ENCODE data around the gene SERINC1.

SERINC1 gene

DNA sequence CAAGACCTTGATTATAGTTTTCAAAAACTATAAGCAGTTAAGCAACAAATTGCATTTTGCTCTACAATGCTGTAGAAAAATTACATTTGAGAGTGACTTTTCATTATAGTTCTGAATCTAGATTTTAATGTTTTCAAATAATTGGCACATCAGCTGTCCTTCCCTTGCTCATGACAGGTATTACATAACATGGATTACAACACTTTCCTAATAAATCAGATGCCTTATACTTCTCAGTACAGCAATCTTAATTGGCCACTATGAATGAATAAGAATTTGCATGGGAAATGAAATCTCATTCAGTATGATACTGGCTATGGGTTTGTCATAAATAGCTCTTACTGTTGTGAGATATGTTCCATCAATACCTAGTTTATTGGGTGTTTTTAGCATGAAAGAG, 42.3 kb downstream of the SERINC1 start:
- no peak overlapping the region for H2AK5ac ChIP-seq (ENCODE audit: low read depth, low read length)
- no peak overlapping the region for H3K9ac ChIP-seq (ENCODE audit: low read depth, low read length, poor library complexity)
- no peaks in the 10 kb centered on the region for H3K4me1 ChIP-seq (ENCODE audit: control insufficient read depth in 2 of 2, insufficient read depth in 1 of 2, low read depth in 1 of 2, low read length in 2 of 2)
- H3K9me3 ChIP-seq (replicated peaks in 1 of 2; ENCODE audit: control insufficient read depth in 2 of 2, insufficient read depth in 1 of 2, low read depth in 1 of 2, low read length in 2 of 2) = peaks cover 0 to 6% of the 10 kb centered on the region in 2 donors
- H4K91ac ChIP-seq (ENCODE audit: low read depth, low read length, poor library complexity) = no peak overlapping the region
- no peak for DNase-seq (ENCODE audit: low spot score)
- H2BK12ac ChIP-seq (ENCODE audit: low read length) = no peak overlapping the region
- no peak overlapping the region for H3K4me2 ChIP-seq (ENCODE audit: insufficient read depth, low read length, poor library complexity, severe bottlenecking)
- H2AFZ ChIP-seq (ENCODE audit: low read length) = no peak overlapping the region
- no peak overlapping the region for H2BK5ac ChIP-seq (ENCODE audit: low read length)
- H3K27me3 ChIP-seq (ENCODE audit: control insufficient read depth in 3 of 3, insufficient read depth in 3 of 3, low read depth in 1 of 3, low read length in 3 of 3) = no peaks in the 10 kb centered on the region
- no peak overlapping the region for H3K4ac ChIP-seq (ENCODE audit: low read length)
- no peak overlapping the region for H3K27ac ChIP-seq (replicated peaks; ENCODE audit: low read length)
- no peak overlapping the region for H3K14ac ChIP-seq (ENCODE audit: low read length)
- H3K36me3 ChIP-seq (replicated peaks in 1 of 2; ENCODE audit: control insufficient read depth in 2 of 2, insufficient read depth in 2 of 2, low read length in 2 of 2) = peaks cover 9 to 99% of the 10 kb centered on the region in 2 donors
- no peak overlapping the region for H2BK15ac ChIP-seq (ENCODE audit: low read length)
- no peak overlapping the region for H2BK120ac ChIP-seq (ENCODE audit: low read depth, low read length)
- H3K79me1 ChIP-seq (ENCODE audit: low read depth, low read length) = no peaks in the 10 kb centered on the region
- H3K18ac ChIP-seq (ENCODE audit: low read length) = no peak overlapping the region
- H4K8ac ChIP-seq (ENCODE audit: low read depth, low read length) = no peak overlapping the region
- no peak overlapping the region for H3K23ac ChIP-seq (ENCODE audit: low read depth, low read length, poor library complexity)
- H3K4me3 ChIP-seq (ENCODE audit: low read length in 2 of 2) = no peak overlapping the region

- Histone ChIP-seq H3K14ac (ENCODE audit: low read length) (no peak overlapping the region), H4K8ac (ENCODE audit: low read depth, low read length) (no peak overlapping the region), H3K9me3 (replicated peaks in 1 of 2; ENCODE audit: control insufficient read depth in 2 of 2, insufficient read depth in 1 of 2, low read depth in 1 of 2, low read length in 2 of 2) (peaks cover 0 to 6% of the 10 kb centered on the region in 2 donors), H3K4me2 (ENCODE audit: insufficient read depth, low read length, poor library complexity, severe bottlenecking) (no peak overlapping the region), H2BK15ac (ENCODE audit: low read length) (no peak overlapping the region), H2AFZ (ENCODE audit: low read length) (no peak overlapping the region), H3K27me3 (ENCODE audit: control insufficient read depth in 3 of 3, insufficient read depth in 3 of 3, low read depth in 1 of 3, low read length in 3 of 3) (no peaks in the 10 kb centered on the region), H2AK5ac (ENCODE audit: low read depth, low read length) (no peak overlapping the region), H4K91ac (ENCODE audit: low read depth, low read length, poor library complexity) (no peak overlapping the region), H3K27ac (replicated peaks; ENCODE audit: low read length) (no peak overlapping the region), H3K18ac (ENCODE audit: low read length) (no peak overlapping the region), H3K4me1 (ENCODE audit: control insufficient read depth in 2 of 2, insufficient read depth in 1 of 2, low read depth in 1 of 2, low read length in 2 of 2) (no peaks in the 10 kb centered on the region), H3K4ac (ENCODE audit: low read length) (no peak overlapping the region), H3K79me1 (ENCODE audit: low read depth, low read length) (no peaks in the 10 kb centered on the region), H2BK5ac (ENCODE audit: low read length) (no peak overlapping the region), H2BK120ac (ENCODE audit: low read depth, low read length) (no peak overlapping the region), H3K4me3 (ENCODE audit: low read length in 2 of 2) (no peak overlapping the region), H3K23ac (ENCODE audit: low read depth, low read length, poor library complexity) (no peak overlapping the region), H3K9ac (ENCODE audit: low read depth, low read length, poor library complexity) (no peak overlapping the region), H3K36me3 (replicated peaks in 1 of 2; ENCODE audit: control insufficient read depth in 2 of 2, insufficient read depth in 2 of 2, low read length in 2 of 2) (peaks cover 11 to 99% of the 10 kb centered on the region in 2 donors), H2BK12ac (ENCODE audit: low read length) (no peak overlapping the region)
- no CpG with 5 or more reads among the region's 1 CpG for WGBS, 2 donors (ENCODE audit: extremely low coverage in 2 of 2, insufficient read length in 2 of 2, insufficient replicate concordance in 1 of 2)
- no peak for DNase-seq (ENCODE audit: low spot score)
Observed at GRCh38 chr6:122428781-122429180, 42.8 kb downstream of the SERINC1 start.

- Histone ChIP-seq H3K4ac (ENCODE audit: low read length) (no peak overlapping the region), H3K4me3 (ENCODE audit: low read length in 2 of 2) (no peak overlapping the region), H3K27ac (replicated peaks; ENCODE audit: low read length) (no peak overlapping the region), H4K91ac (ENCODE audit: low read depth, low read length, poor library complexity) (no peak overlapping the region), H2BK5ac (ENCODE audit: low read length) (no peak overlapping the region), H3K27me3 (ENCODE audit: control insufficient read depth in 3 of 3, insufficient read depth in 3 of 3, low read depth in 1 of 3, low read length in 3 of 3) (no peaks in the 10 kb centered on the region), H2BK15ac (ENCODE audit: low read length) (no peak overlapping the region), H3K4me1 (ENCODE audit: control insufficient read depth in 2 of 2, insufficient read depth in 1 of 2, low read depth in 1 of 2, low read length in 2 of 2) (no peaks in the 10 kb centered on the region), H2AFZ (ENCODE audit: low read length) (no peak overlapping the region), H3K23ac (ENCODE audit: low read depth, low read length, poor library complexity) (no peak overlapping the region), H4K8ac (ENCODE audit: low read depth, low read length) (no peak overlapping the region), H3K4me2 (ENCODE audit: insufficient read depth, low read length, poor library complexity, severe bottlenecking) (no peak overlapping the region), H3K9ac (ENCODE audit: low read depth, low read length, poor library complexity) (no peak overlapping the region), H3K18ac (ENCODE audit: low read length) (no peak overlapping the region), H3K36me3 (replicated peaks in 1 of 2; ENCODE audit: control insufficient read depth in 2 of 2, insufficient read depth in 2 of 2, low read length in 2 of 2) (peaks cover 10 to 99% of the 10 kb centered on the region in 2 donors), H3K9me3 (replicated peaks in 1 of 2; ENCODE audit: control insufficient read depth in 2 of 2, insufficient read depth in 1 of 2, low read depth in 1 of 2, low read length in 2 of 2) (peaks cover 0 to 6% of the 10 kb centered on the region in 2 donors), H3K14ac (ENCODE audit: low read length) (no peak overlapping the region), H3K79me1 (ENCODE audit: low read depth, low read length) (no peaks in the 10 kb centered on the region), H2BK120ac (ENCODE audit: low read depth, low read length) (no peak overlapping the region), H2BK12ac (ENCODE audit: low read length) (no peak overlapping the region), H2AK5ac (ENCODE audit: low read depth, low read length) (no peak overlapping the region)
- DNase-seq (ENCODE audit: low spot score) = no peak
- WGBS, 2 donors (ENCODE audit: extremely low coverage in 2 of 2, insufficient read length in 2 of 2, insufficient replicate concordance in 1 of 2) = no CpG with 5 or more reads among the region's 3 CpGs
Observed at GRCh38 chr6:122426597-122426996, 45.0 kb downstream of the SERINC1 start.

- H2BK15ac ChIP-seq (ENCODE audit: low read length) = no peak overlapping the region
- H3K36me3 ChIP-seq (replicated peaks in 1 of 2; ENCODE audit: control insufficient read depth in 2 of 2, insufficient read depth in 2 of 2, low read length in 2 of 2) = peaks cover 10 to 100% of the 10 kb centered on the region in 2 donors
- H3K9ac ChIP-seq (ENCODE audit: low read depth, low read length, poor library complexity) = no peak overlapping the region
- H3K4me3 ChIP-seq (ENCODE audit: low read length in 2 of 2) = no peak overlapping the region
- no peaks in the 10 kb centered on the region for H3K4me1 ChIP-seq (ENCODE audit: control insufficient read depth in 2 of 2, insufficient read depth in 1 of 2, low read depth in 1 of 2, low read length in 2 of 2)
- no peak overlapping the region for H3K23ac ChIP-seq (ENCODE audit: low read depth, low read length, poor library complexity)
- H4K8ac ChIP-seq (ENCODE audit: low read depth, low read length) = no peak overlapping the region
- H3K18ac ChIP-seq (ENCODE audit: low read length) = no peak overlapping the region
- H4K91ac ChIP-seq (ENCODE audit: low read depth, low read length, poor library complexity) = no peak overlapping the region
- no CpG with 5 or more reads among the region's 1 CpG for WGBS, 2 donors (ENCODE audit: extremely low coverage in 2 of 2, insufficient read length in 2 of 2, insufficient replicate concordance in 1 of 2)
- no peak overlapping the region for H3K4me2 ChIP-seq (ENCODE audit: insufficient read depth, low read length, poor library complexity, severe bottlenecking)
- H2AFZ ChIP-seq (ENCODE audit: low read length) = no peak overlapping the region
- no peak overlapping the region for H2BK12ac ChIP-seq (ENCODE audit: low read length)
- no peak overlapping the region for H3K14ac ChIP-seq (ENCODE audit: low read length)
- peaks cover 0 to 1% of the 10 kb centered on the region in 2 donors for H3K9me3 ChIP-seq (replicated peaks in 1 of 2; ENCODE audit: control insufficient read depth in 2 of 2, insufficient read depth in 1 of 2, low read depth in 1 of 2, low read length in 2 of 2)
- DNase-seq (ENCODE audit: low spot score) = no peak
- no peak overlapping the region for H2BK5ac ChIP-seq (ENCODE audit: low read length)
- H2BK120ac ChIP-seq (ENCODE audit: low read depth, low read length) = no peak overlapping the region
- H3K27me3 ChIP-seq (ENCODE audit: control insufficient read depth in 3 of 3, insufficient read depth in 3 of 3, low read depth in 1 of 3, low read length in 3 of 3) = no peaks in the 10 kb centered on the region
- H2AK5ac ChIP-seq (ENCODE audit: low read depth, low read length) = no peak overlapping the region
- no peak overlapping the region for H3K4ac ChIP-seq (ENCODE audit: low read length)
- H3K79me1 ChIP-seq (ENCODE audit: low read depth, low read length) = no peaks in the 10 kb centered on the region
- no peak overlapping the region for H3K27ac ChIP-seq (replicated peaks; ENCODE audit: low read length)
Observed at GRCh38 chr6:122423734-122424133, 47.9 kb downstream of the SERINC1 start.
